ENCODE measurements around the gene PARD3. TPM values are rescaled to one million over a fixed set of nuclear protein-coding genes. Genes with fewer than 3 reads are reported as not detected.
A peak's percentile ranks its signal among the peaks of the same experiment; 100 is the strongest.

Gene PARD3
- total and polyA plus RNA-seq, 12 donors = 17.0 to 93.8 (median 47.3) TPM

- H3K9me3 ChIP-seq (replicated peaks in 1 of 3) = no peaks in the 10 kb centered on the region
- peaks cover 23 to 32% of the 10 kb centered on the region in 2 donors for H3K4me1 ChIP-seq (replicated peaks in 1 of 2)
- H3K4me3 ChIP-seq = no peak overlapping the region
- H3K27me3 ChIP-seq = no peaks in the 10 kb centered on the region
- 71 to 79% (median 75%) methylated on average over 1 of the region's 1 CpG for WGBS, 4 donors
- intact Hi-C loops (cut with DNase I) = no loop called here
- H3K36me3 ChIP-seq (replicated peaks in 1 of 2) = no peaks in the 10 kb centered on the region
- H3K27ac ChIP-seq = no peak overlapping the region
- TF ChIP-seq POLR2A (IDR thresholded peaks at IDR 0.05) = no peak
- no peak for TF ChIP-seq CTCF (IDR thresholded peaks at IDR 0.05)
- DNase-seq = no peak
Observed at GRCh38 chr10:34786464-34786863, 28.6 kb downstream of the PARD3 start.

GRCh38 chr10:34781711-34782110, 33.4 kb downstream of the PARD3 start:
- Histone ChIP-seq H3K4me3 (no peak overlapping the region), H3K27me3 (no peaks in the 10 kb centered on the region), H3K4me1 (replicated peaks in 1 of 2) (peaks cover 15 to 36% of the 10 kb centered on the region in 2 donors), H3K27ac (peak overlapping the region in 2 of 5 donors; percentile 22 to 54), H3K36me3 (replicated peaks in 1 of 2) (no peaks in the 10 kb centered on the region), H3K9me3 (replicated peaks in 1 of 3) (no peaks in the 10 kb centered on the region)
- TF ChIP-seq POLR2A (IDR thresholded peaks at IDR 0.05) (no peak), CTCF (IDR thresholded peaks at IDR 0.05) (no peak)
- WGBS, 4 donors = 42 to 44% (median 44%) methylated on average over 3 of the region's 3 CpGs
- DNase-seq = no peak
- intact Hi-C loops (cut with DNase I) = no loop called here

DNA sequence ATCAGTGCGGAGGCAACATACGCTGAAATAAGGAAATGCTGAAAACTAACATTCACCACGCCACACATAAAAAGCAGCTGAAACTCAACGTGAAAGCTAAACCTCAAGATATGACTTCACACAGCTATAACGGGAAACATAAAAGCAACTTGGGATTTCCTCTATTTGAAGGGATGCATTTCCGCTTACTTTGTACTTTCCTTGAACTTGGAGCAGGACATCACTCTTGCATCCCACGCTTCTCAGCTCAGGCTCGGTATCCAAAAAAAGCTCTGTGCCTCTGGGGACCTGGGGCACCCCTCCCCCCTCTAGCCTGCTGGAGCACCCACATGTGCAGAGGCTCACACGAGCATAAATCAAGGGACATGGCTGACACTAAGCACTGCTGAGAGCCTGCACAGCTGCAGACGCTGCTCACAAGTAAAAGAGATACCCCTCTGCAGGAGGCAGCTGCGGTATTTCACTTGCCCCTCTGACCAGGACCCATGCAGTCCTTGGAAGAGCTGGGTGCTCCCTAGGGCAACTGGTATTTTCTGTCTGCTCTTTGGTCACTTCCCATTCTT, 34.2 kb downstream of the PARD3 start:
- H3K36me3 ChIP-seq (replicated peaks in 1 of 2) = no peaks in the 10 kb centered on the region
- TF ChIP-seq POLR2A (IDR thresholded peaks at IDR 0.05) (no peak), CTCF (IDR thresholded peaks at IDR 0.05) (no peak)
- WGBS, 4 donors = 22 to 39% (median 26%) methylated on average over 9 to 11 of the region's 11 CpGs
- intact Hi-C loops (cut with DNase I) = no loop called here
- H3K4me1 ChIP-seq (replicated peaks in 1 of 2) = peaks cover 15 to 36% of the 10 kb centered on the region in 2 donors
- peak overlapping the region in 3 of 5 donors; percentile 44 to 54 (median 50) for H3K27ac ChIP-seq
- H3K27me3 ChIP-seq = no peaks in the 10 kb centered on the region
- DNase-seq = peak; percentile 33 to 78 (median 49)
- no peak overlapping the region for H3K4me3 ChIP-seq
- H3K9me3 ChIP-seq (replicated peaks in 1 of 3) = no peaks in the 10 kb centered on the region

DNA sequence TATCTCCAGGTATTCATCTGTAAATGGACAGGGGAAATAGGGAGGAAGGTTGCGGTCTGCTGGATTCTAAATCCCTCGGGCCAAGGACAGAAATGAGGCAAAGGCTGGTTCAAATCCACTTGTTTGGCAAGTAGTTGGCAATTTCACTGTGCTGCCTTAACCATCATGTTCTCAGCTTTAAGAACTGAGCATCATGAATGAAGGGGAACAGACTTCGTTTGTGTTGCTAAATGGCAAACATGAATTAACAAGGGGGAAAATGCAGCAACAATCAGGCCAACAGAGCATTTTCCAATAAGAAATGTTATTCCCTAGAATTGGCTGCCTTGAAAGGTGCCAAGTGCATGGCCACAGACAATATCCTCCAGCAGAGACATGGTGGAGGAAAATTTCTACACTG, 36.9 kb downstream of the PARD3 start:
- H3K4me1 ChIP-seq (replicated peaks in 1 of 2) = peaks cover 15 to 54% of the 10 kb centered on the region in 2 donors
- no peaks in the 10 kb centered on the region for H3K9me3 ChIP-seq (replicated peaks in 1 of 3)
- WGBS, 4 donors = 53 to 77% (median 72%) methylated on average over 3 of the region's 3 CpGs
- H3K36me3 ChIP-seq (replicated peaks in 1 of 2) = no peaks in the 10 kb centered on the region
- no peak for DNase-seq
- no peak overlapping the region for H3K27ac ChIP-seq
- intact Hi-C loops (cut with DNase I) = no loop called here
- H3K27me3 ChIP-seq = no peaks in the 10 kb centered on the region
- no peak for TF ChIP-seq CTCF (IDR thresholded peaks at IDR 0.05)
- TF ChIP-seq POLR2A (IDR thresholded peaks at IDR 0.05) = no peak
- H3K4me3 ChIP-seq = no peak overlapping the region
